PC-3 (cell line): Measurements from ENCODE around the gene HEATR3.

Source experiments
- EZH2phosphoT487 ChIP-seq: fragments of 300-600 bp; sonication (generic); IDR thresholded peaks from 2 replicates; pipeline ENCODE4 v1.6.1; 2018; ENCODE audit warnings: mild to moderate bottlenecking, antibody characterized with exemption, low read length, borderline replicate concordance
- TF ChIP-seq, protein P1 (sequence below): fragments of 300-600 bp; sonication (generic); conservative IDR thresholded peaks from 2 replicates; pipeline ENCODE4 v1.5.1; 2017; ENCODE audit warnings: antibody characterized with exemption, low read depth, mild to moderate bottlenecking, low read length

DNA sequence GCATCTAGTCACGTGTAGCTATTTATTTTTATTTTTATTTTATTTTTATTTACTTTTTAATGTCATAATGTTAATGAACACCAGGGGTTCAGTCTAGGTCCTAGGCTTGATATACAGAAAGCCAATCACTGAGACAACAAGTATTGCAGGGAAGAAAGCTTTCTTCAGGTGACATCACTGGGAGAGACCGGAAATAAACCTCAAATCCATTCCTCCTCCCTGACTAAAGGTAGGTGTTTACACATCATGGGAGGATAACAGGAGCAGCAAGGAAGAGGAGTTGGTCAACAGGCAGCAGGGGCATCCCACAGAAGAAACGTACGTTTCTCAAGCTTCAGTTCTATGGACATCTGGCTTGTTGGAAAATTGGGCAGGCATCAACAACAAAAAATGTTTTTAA lies 9.5 kb upstream of the HEATR3 start:
- TF ChIP-seq, protein P1, sequence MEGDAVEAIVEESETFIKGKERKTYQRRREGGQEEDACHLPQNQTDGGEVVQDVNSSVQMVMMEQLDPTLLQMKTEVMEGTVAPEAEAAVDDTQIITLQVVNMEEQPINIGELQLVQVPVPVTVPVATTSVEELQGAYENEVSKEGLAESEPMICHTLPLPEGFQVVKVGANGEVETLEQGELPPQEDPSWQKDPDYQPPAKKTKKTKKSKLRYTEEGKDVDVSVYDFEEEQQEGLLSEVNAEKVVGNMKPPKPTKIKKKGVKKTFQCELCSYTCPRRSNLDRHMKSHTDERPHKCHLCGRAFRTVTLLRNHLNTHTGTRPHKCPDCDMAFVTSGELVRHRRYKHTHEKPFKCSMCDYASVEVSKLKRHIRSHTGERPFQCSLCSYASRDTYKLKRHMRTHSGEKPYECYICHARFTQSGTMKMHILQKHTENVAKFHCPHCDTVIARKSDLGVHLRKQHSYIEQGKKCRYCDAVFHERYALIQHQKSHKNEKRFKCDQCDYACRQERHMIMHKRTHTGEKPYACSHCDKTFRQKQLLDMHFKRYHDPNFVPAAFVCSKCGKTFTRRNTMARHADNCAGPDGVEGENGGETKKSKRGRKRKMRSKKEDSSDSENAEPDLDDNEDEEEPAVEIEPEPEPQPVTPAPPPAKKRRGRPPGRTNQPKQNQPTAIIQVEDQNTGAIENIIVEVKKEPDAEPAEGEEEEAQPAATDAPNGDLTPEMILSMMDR = no peak
- no peak for TF ChIP-seq EZH2phosphoT487
